Activated naive CD8-positive, alpha-beta T cell treated with anti-CD3 and anti-CD28 coated beads, Interleukin-2, amount 50 U/mL, for 24 hours (primary cell): ENCODE results near the gene MLLT3.

Source experiments
- ATAC-seq: fragments of 150-1000 bp; cut with Tn5 transposase; one replicate; pipeline ENCODE4 v1.10.0; 2021
- DNase-seq: peaks from one replicate; pipeline ENCODE4 v3.0.0; 2021
- H3K27ac Mint-ChIP-seq: one replicate; pipeline ENCODE4 v1.8.0; 2021; ENCODE audit warnings: mild to moderate bottlenecking, mixed read lengths
- H3K27me3 Mint-ChIP-seq: one replicate; pipeline ENCODE4 v1.8.0; 2021; ENCODE audit warnings: mixed read lengths
- H3K36me3 Mint-ChIP-seq: one replicate; pipeline ENCODE4 v1.8.0; 2021; ENCODE audit warnings: low read depth, mixed read lengths
- H3K4me1 Mint-ChIP-seq: one replicate; pipeline ENCODE4 v1.8.0; 2021; ENCODE audit warnings: mixed read lengths
- H3K4me3 Mint-ChIP-seq: one replicate; pipeline ENCODE4 v1.8.0; 2021; ENCODE audit warnings: mild to moderate bottlenecking, moderate library complexity, mixed read lengths
- H3K9me3 Mint-ChIP-seq: one replicate; pipeline ENCODE4 v1.8.0; 2021; ENCODE audit warnings: mixed read lengths

MLLT3 gene

DNA sequence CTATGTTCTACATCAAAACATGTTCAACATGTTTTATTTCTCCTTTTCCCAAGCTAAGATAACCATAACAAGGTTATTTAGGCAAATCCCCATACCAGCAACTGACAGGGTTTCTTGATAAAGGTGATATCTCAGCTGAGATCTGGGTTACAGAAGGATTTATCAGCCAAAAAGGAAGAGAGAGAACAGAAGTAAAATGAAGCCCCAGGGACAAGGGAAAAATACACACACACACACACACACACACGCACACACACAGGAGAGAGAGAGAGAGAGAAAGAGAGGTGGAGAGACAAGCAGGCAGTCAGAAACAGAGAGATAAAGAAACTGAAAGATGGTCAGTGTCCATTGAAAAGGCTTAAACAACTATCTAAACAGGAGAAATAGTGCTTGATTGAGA lies 19.7 kb upstream of the MLLT3 start:
- no peak overlapping the region for H3K27ac Mint-ChIP-seq
- peaks cover 13% of the 10 kb centered on the region for H3K4me1 Mint-ChIP-seq
- H3K9me3 Mint-ChIP-seq = no peaks in the 10 kb centered on the region
- peaks cover 21% of the 10 kb centered on the region for H3K27me3 Mint-ChIP-seq
- H3K4me3 Mint-ChIP-seq = no peak overlapping the region
- DNase-seq (no peak), ATAC-seq (no peak)
- H3K36me3 Mint-ChIP-seq = no peaks in the 10 kb centered on the region

DNA sequence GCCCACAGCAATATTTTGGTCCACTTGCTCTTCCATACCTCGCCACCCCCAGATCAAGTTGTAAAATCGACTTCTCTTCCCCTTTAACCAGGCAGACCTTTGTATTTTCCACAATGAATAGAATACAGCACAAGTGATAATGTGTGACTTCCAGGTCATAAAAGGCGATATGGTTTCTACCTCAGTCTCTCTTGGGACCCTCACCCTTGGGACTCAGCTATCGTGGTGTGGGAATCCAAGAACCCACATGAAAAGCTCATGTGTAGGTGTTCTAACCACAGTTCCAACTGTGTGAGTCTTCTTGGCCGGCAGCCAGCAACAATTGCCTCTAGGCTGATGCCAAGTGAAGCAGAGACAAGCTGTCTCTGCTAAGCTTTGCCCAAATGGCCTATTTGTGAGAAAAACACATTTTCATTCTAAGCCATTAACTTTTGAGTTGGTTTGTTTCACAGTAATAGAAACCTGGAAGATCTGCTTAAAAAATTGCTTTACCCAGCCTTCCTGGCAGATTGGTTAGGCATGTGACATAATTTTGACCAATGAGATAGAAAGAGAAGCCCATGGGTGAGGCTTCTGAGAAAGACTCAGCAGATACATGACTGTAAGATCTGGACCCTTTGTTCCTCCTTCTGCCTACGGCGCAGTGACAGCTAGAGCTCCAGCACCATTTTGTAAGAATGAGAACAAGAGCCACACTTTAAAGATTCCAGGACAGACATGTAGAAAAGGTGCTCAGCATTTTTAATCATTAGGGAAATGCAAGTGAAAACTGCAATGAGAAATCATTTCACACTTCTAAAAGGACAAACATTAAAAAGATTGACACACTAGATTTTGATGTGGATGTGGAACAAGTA lies 18.3 kb upstream of the MLLT3 start:
- no peaks in the 10 kb centered on the region for H3K36me3 Mint-ChIP-seq
- ATAC-seq (peak; percentile 87), DNase-seq (peak; percentile 78)
- H3K4me1 Mint-ChIP-seq = peaks cover 13% of the 10 kb centered on the region
- no peaks in the 10 kb centered on the region for H3K9me3 Mint-ChIP-seq
- H3K4me3 Mint-ChIP-seq = peak overlapping the region; percentile 35
- peaks cover 18% of the 10 kb centered on the region for H3K27me3 Mint-ChIP-seq
- H3K27ac Mint-ChIP-seq = peak overlapping the region; percentile 77

DNA sequence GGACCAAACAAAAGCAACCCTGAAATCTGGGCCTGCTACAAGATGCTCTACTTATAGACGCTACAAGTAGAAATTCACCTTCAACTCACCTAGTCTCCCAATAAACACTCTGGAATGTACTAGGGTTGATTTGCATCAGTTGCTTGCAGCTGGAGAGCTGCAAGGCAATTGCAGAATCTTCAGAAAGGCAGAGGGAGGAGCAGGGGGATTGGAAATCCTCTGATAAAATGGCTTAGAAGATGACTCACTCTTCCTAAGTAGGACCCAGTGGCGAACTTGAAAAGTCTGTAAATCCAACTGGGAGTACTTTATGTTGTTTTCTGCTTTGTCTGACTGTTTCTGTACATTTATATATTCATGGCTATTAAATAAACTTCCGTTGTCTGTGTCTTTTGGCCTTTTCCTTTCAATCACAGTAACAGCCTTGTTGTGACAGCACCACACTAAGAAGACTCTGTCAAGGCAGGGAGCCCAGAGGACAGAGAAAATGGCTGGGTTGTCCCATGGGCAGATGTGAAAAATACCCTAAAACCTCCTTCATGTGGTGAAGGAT lies 14.7 kb upstream of the MLLT3 start:
- H3K27ac Mint-ChIP-seq = no peak overlapping the region
- H3K27me3 Mint-ChIP-seq = peaks cover 14% of the 10 kb centered on the region
- H3K4me1 Mint-ChIP-seq = peaks cover 13% of the 10 kb centered on the region

DNA sequence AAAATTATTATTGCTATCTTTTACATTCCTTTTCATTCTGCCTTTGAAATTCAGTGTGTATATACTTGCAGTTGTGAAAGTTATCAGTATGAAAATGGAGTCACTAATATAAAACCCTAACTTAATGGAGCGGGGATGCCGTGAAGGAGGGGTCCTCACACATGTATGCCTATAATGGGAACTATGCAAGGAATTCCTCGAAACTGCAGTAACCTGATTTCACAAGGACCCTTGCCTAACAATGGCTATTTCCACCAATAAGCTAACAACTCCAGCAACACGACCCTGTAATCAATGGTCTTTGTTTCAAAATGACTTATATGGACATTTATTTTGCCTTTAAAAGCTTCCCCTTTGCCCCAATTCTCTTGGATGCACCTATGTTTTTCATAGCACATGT lies 12.6 kb upstream of the MLLT3 start:
- DNase-seq (no peak), ATAC-seq (no peak)
- Mint-ChIP-seq H3K27ac (no peak overlapping the region), H3K27me3 (peaks cover 22% of the 10 kb centered on the region), H3K36me3 (no peaks in the 10 kb centered on the region), H3K4me3 (no peak overlapping the region), H3K9me3 (no peaks in the 10 kb centered on the region), H3K4me1 (peaks cover 2% of the 10 kb centered on the region)

More for the DNA sequence above, 14.7 kb upstream of the MLLT3 start:
- DNase-seq (no peak), ATAC-seq (no peak)
- no peaks in the 10 kb centered on the region for H3K9me3 Mint-ChIP-seq
- H3K36me3 Mint-ChIP-seq = no peaks in the 10 kb centered on the region
- no peak overlapping the region for H3K4me3 Mint-ChIP-seq

DNA sequence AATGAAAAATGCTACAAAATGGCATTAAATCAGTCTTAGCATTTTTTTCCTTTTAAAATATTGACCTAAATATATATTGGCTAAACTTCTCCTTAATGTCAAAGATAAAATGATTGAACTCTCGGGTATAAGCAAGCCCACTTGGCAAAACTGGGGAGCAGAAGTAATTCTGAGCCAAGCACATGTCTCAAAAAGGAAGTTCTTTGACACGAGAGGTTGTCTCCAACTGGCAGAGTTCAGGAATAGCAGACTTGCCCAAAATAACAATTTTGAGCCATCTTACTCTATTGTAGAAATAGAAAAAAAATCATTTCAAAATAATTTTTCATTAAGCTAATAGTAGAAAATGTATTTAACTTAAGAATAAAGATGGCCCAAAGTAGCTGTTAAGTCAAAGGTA lies 10.4 kb upstream of the MLLT3 start:
- DNase-seq (no peak), ATAC-seq (no peak)
- no peak overlapping the region for H3K4me3 Mint-ChIP-seq
- H3K36me3 Mint-ChIP-seq = no peaks in the 10 kb centered on the region
- no peaks in the 10 kb centered on the region for H3K9me3 Mint-ChIP-seq
- no peaks in the 10 kb centered on the region for H3K4me1 Mint-ChIP-seq
- H3K27ac Mint-ChIP-seq = no peak overlapping the region
- H3K27me3 Mint-ChIP-seq = peaks cover 18% of the 10 kb centered on the region

DNA sequence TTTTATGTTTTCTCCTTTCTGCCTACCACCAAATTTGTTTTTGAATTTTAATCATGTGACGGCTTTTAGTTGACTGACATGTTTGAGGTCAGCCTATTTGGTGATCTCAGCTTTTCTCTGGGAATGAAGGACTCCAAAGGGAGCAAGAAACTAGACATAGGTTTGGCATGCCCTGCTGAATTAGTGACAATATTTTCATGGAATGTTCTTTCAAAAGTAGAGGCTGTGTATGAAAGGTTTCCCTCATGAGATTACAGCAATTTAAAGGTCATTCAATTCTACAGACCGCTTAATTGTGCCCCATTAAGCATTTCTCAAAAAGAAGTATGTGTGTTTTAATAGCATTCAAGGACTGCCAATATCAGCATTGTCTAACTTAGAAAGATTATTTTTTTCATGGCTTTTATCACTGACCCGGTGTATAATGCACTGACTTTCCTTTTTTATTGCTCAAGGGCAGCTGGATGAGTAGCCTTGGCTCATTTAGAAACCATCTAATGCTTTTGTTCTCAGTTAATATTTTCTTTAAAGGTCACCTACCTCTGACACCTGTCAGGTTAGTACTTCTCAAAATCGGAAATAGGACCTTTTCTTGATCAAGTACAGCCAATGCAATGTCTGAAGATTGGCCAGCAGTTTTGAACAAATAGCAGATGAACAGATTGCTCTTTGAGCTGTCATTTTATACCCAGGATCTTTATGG lies 8.1 kb upstream of the MLLT3 start:
- DNase-seq (no peak), ATAC-seq (no peak)
- Mint-ChIP-seq H3K27me3 (peaks cover 16% of the 10 kb centered on the region), H3K9me3 (no peaks in the 10 kb centered on the region), H3K4me1 (no peaks in the 10 kb centered on the region), H3K27ac (no peak overlapping the region), H3K4me3 (no peak overlapping the region), H3K36me3 (no peaks in the 10 kb centered on the region)

DNA sequence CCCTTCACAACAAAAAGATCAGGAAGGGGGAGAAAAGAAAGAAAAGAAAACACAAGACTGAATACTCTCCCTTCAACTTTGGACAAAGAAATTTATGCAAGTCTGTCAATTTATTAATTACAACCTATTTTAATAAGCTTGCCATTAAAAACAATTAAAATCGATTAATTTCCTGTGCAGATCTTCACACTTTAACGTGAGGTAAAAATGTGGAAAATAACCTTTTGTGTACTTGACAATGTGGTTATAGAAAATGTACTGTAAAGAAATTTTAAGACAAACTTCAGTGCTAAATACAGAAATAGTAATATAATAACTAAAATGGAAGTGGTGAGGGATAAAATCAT lies 2.7 kb upstream of the MLLT3 start:
- Mint-ChIP-seq H3K4me3 (peak overlapping the region; percentile 91), H3K9me3 (no peaks in the 10 kb centered on the region), H3K36me3 (peaks cover 12% of the 10 kb centered on the region), H3K27me3 (no peaks in the 10 kb centered on the region), H3K4me1 (peaks cover 23% of the 10 kb centered on the region), H3K27ac (no peak overlapping the region)
- DNase-seq (no peak), ATAC-seq (no peak)

DNA sequence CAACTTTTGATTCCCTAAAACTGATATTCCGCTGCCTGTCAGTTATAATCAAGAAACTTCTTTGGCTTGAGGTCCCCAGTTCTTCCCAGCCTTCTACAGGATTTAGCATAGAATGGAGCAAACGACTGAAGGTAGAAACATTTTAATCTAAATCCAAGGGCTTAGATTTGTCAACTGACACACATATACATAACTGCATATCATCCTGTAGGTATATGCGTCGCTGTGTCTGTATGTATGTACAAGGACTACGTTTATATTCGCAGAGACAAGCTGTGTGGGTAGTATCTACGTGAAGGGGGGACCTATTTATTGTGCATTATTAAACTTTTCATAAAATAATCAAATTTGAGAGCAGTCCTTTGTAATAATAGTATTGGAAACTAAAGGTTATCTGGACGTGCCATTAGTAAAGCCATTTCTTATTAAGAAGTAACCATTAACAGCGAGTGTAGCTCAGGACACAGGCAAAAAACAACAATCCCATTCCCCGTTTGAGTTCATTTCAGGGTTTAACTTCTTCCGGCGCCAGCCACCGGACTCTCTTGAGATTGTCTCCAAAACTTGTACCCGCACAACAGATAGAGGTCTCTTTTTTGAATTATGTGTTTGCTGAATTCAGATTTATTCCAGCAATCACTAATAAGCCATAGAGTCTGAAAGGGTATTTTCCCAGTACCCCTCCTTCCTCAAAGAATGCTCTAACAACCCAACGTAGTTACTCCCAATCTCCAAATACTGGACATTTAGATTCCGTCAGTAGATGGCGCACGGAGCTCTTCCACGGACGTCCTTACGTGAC lies 2.1 kb upstream of the MLLT3 start:
- H3K4me3 Mint-ChIP-seq = peak overlapping the region; percentile 91
- peaks cover 14% of the 10 kb centered on the region for H3K36me3 Mint-ChIP-seq
- no peak for ATAC-seq
- peaks cover 29% of the 10 kb centered on the region for H3K4me1 Mint-ChIP-seq
- no peaks in the 10 kb centered on the region for H3K27me3 Mint-ChIP-seq
- DNase-seq = peak; percentile 54
- H3K9me3 Mint-ChIP-seq = no peaks in the 10 kb centered on the region
- peak overlapping the region; percentile 88 for H3K27ac Mint-ChIP-seq

DNA sequence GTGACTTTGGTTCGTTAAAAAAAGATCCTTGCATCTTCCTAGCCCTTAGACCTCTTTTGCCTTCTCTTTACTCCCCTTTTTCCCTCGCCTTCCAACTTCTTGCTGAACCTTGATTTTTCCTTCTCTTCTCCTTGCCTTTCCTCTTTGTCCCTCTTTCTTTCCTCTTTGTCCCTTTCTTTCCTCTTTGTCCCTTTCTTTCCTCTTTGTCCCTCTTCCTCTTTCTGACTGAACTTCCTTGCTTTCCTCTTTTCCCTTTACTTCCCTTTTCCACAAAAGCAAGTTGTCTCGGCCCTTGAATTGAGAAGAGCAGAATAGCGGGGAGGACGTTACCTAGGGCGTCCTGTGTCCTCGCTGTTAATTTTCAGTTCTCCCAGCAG lies 1.4 kb upstream of the MLLT3 start:
- Mint-ChIP-seq H3K36me3 (peaks cover 14% of the 10 kb centered on the region), H3K4me1 (peaks cover 35% of the 10 kb centered on the region), H3K9me3 (no peaks in the 10 kb centered on the region), H3K27me3 (no peaks in the 10 kb centered on the region), H3K4me3 (peak overlapping the region; percentile 91), H3K27ac (peak overlapping the region; percentile 88)
- ATAC-seq = no peak
- DNase-seq = no peak

DNA sequence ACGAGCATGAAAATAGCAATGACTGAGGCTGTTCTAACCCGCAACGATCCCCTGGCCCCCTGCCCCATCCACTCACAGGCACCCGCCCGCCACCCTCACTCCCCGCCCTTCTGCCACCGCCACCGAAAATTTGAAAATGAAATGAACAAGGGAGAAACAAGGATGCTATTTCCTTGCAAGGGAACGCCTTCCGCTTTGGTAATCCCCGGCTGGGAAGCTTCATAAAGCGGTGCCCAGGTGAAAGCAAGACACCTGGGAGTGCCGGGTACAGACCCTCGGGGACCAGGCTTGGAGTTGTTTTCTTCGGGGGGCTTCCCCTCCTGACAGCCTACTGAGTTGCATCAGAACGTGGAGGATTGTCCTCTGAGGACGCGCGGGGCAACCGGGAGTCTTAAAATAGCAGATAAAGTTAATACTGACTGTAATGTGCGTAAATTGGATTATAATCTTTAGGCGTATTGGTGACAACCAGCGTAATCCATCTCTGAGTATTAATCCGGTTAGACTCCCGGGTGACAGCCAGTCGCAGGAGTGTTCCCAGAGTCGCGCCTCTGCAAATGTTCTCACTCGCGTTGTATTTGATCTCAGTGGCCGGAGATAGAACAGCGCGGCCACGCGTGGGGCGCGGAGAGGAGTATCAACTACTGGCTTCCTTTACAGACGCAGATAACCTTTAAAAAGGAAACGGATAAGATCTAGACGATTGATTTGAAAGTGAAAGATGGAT lies 885 bp upstream of the MLLT3 start:
- Mint-ChIP-seq H3K36me3 (peaks cover 14% of the 10 kb centered on the region), H3K9me3 (no peaks in the 10 kb centered on the region), H3K27ac (peak overlapping the region; percentile 88), H3K4me3 (peak overlapping the region; percentile 91), H3K27me3 (no peaks in the 10 kb centered on the region), H3K4me1 (peaks cover 41% of the 10 kb centered on the region)
- ATAC-seq (peak; percentile 14), DNase-seq (peak; percentile 62)

DNA sequence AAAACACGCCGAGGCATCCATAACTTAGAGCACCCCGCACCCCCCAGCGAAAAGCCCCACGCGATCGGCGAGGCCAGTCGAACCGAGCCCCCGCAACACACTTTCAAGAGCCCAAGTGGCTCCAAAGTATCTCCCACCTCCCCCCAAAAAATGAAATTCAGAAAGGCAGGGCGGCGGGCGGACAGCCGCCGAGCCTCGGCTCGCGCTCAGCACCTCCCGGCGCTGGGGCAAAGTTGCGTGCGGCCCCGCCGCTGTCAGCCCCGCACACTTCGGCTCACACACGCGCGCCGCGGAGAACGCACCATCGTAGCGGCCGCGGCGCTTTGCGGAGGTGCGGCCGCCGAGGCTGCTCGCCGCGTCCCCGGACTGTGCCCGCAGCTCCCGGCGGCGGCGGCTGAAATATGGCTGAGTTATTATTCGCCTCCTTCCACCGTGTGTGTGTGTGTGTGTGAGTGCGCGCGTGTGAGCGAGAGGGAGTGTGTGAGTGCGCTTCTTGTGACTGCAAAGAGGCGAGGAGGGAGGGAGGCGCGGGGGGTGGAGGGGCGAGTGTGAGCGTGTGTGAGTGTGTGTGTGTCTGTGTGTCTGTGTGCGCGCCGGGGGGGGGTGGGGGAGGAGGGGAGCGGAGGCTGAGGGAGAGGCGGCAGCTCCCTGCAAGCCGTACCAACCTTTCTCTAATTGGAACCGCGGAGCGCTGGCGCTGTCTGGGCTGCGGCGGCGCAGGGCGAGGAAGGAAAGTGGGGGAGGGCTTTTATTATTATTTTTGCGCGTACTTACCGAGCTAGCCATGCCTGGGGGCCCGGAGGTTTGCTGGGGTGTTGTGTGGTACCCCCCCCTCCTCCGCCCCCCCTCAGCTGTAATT lies 599 bp downstream of the MLLT3 start:
- Mint-ChIP-seq H3K4me1 (peaks cover 52% of the 10 kb centered on the region), H3K36me3 (peaks cover 14% of the 10 kb centered on the region), H3K4me3 (peak overlapping the region; percentile 91), H3K27ac (peak overlapping the region; percentile 94), H3K27me3 (no peaks in the 10 kb centered on the region), H3K9me3 (no peaks in the 10 kb centered on the region)
- peak; percentile 29 for ATAC-seq
- DNase-seq = peak; percentile 64

DNA sequence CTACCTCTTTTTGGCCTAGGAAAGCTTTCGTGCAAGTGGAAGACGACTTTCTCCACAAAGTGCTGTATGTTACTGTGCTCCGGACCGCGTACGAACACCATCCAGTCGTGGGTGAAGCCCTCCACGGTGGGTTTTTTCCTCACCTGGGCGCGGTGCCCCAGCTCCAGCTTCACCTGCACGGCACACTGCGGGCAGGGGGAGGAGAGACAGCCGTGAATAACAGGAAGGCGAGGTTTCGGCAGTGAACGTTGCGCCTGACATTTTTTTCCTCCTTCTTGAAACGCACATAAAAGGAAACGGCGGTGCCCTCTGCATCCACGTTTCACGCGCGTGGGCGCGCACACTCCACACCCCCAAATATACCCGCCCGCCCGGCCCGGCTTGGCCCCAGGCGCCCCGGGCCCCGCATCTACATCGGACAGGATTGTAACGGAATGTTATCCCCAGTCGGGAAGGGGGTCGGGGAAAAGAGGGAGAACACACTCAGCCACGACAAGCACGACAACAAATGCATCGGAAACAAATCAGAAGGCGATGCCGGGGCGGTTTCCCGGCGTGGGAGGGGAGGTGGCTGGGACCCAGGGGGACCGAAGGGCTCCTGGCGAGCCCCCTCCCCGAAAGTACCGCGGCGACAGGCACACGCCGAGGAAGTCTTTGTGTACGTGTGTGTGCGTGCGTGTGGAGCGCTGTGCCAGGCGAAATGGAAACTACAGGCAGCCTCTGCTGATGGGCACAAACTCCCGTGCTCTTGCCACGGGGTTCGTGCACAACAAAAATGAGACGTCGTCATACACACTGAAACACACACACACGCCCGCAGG lies 1.4 kb downstream of the MLLT3 start:
- peak overlapping the region; percentile 94 for H3K27ac Mint-ChIP-seq
- peaks cover 14% of the 10 kb centered on the region for H3K36me3 Mint-ChIP-seq
- peak overlapping the region; percentile 91 for H3K4me3 Mint-ChIP-seq
- no peaks in the 10 kb centered on the region for H3K27me3 Mint-ChIP-seq
- peaks cover 59% of the 10 kb centered on the region for H3K4me1 Mint-ChIP-seq
- ATAC-seq (no peak), DNase-seq (peak; percentile 57)
- H3K9me3 Mint-ChIP-seq = no peaks in the 10 kb centered on the region
